Activated naive CD8-positive, alpha-beta T cell treated with anti-CD3 and anti-CD28 coated beads for 36 hours (primary cell): ENCODE measurements around the gene SEMA5B. TPM values are rescaled to one million over a fixed set of nuclear protein-coding genes. Genes with fewer than 3 reads are reported as not detected.

ENCODE experiments used
- DNase-seq: peaks from one replicate; pipeline ENCODE4 v3.0.0; 2021
- H3K27ac Mint-ChIP-seq: one replicate; pipeline ENCODE4 v1.8.0; 2022; ENCODE audit warnings: mild to moderate bottlenecking, moderate library complexity, mixed read lengths
- H3K27me3 Mint-ChIP-seq: one replicate; pipeline ENCODE4 v1.8.0; 2022; ENCODE audit warnings: mild to moderate bottlenecking, mixed read lengths
- H3K36me3 Mint-ChIP-seq: one replicate; pipeline ENCODE4 v1.8.0; 2021; ENCODE audit warnings: mild to moderate bottlenecking, mixed read lengths
- H3K4me1 Mint-ChIP-seq: one replicate; pipeline ENCODE4 v1.8.0; 2021; ENCODE audit warnings: mixed read lengths
- H3K4me3 Mint-ChIP-seq: one replicate; pipeline ENCODE4 v1.8.0; 2022; ENCODE audit warnings: mild to moderate bottlenecking, moderate library complexity, mixed read lengths
- H3K9me3 Mint-ChIP-seq: one replicate; pipeline ENCODE4 v1.8.0; 2022; ENCODE audit warnings: mixed read lengths
- total RNA-seq, 2 experiments: library from RNA; stranded (reverse); gene quantifications; one replicate each; pipeline ENCODE4 v1.2.3, GENCODE V29; 2021

The SEMA5B gene
- total RNA-seq, 2 experiments from 2014 or later: not detected

DNA sequence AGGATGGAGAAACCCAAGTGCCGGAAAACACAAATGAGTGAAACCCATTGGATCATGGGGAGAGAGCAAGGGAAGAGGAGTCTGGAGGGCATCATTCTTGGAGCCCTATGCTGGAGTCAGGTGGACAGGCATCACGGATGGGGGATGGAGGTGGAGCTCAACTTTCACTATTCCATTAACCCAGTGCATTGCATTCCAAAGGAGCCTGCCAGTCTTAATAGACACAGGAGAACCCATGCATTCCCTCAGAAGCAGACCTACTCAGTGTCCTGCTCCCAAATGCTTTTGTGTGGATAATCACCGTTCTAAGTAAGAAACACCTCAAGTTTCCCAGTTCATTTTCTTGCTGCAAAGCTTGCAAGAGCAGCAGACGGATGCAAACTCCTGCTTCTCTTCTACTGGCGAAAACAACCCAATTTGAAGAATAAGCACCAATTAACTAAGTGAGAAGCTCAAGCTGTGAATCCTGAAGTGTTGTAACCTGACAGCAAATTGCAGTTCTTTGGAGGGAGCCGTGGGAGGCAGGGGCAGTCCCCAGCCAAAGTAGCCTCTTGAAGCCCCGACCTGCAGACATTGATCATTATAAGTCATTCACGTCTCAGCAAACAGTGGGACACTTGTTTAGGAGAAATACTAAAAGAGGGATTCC, 25.3 kb downstream of the SEMA5B start:
- Mint-ChIP-seq H3K4me1 (peaks cover 11% of the 10 kb centered on the region), H3K4me3 (no peak overlapping the region), H3K27me3 (peaks cover 30% of the 10 kb centered on the region), H3K9me3 (no peaks in the 10 kb centered on the region), H3K36me3 (no peaks in the 10 kb centered on the region), H3K27ac (no peak overlapping the region)
- DNase-seq: no peak

DNA sequence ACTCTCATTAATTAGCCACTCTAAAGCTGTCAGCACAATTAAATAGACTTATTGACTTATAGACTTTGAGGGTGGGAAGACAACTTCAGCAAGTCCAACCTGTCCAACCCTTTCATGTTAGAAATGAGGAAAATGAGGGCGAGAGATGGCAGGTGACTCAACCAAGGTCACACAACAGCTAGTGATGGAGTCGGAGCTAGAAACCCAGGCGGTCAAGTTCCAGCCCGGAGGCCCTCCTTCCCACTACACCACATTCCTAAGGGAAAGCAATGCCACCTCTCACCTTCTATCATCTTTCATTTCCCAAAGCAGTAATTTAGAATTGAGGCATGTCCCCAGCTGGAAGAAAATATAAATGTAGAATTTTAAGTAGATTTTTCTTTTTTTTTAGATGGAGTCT, 28.7 kb downstream of the SEMA5B start:
- no peak for DNase-seq
- no peak overlapping the region for H3K4me3 Mint-ChIP-seq
- H3K36me3 Mint-ChIP-seq: no peaks in the 10 kb centered on the region
- H3K27ac Mint-ChIP-seq: no peak overlapping the region
- no peaks in the 10 kb centered on the region for H3K9me3 Mint-ChIP-seq
- H3K4me1 Mint-ChIP-seq: peaks cover 7% of the 10 kb centered on the region
- H3K27me3 Mint-ChIP-seq: peaks cover 18% of the 10 kb centered on the region

DNA sequence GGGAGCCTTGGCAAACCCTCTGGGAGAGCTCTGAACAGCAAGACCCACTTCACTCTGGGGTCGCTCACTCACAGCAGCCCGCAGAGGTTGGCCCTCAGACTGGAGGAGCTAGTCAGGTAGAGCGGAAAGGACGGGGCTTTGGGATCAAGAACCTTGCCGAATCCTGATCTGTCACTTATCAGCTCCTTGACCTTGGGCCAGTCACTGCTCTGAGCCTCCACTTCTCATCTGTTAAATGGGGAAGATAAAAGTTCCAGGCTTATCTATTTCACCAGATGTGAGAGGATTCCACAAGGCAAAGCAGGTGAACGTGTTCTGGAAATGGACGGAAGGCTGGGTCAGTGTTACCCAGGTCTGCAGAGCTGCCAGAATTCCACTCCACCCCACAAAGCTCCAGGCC, 29.4 kb downstream of the SEMA5B start:
- H3K27ac Mint-ChIP-seq: no peak overlapping the region
- H3K4me1 Mint-ChIP-seq: peaks cover 5% of the 10 kb centered on the region
- no peaks in the 10 kb centered on the region for H3K36me3 Mint-ChIP-seq
- no peaks in the 10 kb centered on the region for H3K9me3 Mint-ChIP-seq
- DNase-seq: no peak
- no peak overlapping the region for H3K4me3 Mint-ChIP-seq
- H3K27me3 Mint-ChIP-seq: peaks cover 20% of the 10 kb centered on the region

DNA sequence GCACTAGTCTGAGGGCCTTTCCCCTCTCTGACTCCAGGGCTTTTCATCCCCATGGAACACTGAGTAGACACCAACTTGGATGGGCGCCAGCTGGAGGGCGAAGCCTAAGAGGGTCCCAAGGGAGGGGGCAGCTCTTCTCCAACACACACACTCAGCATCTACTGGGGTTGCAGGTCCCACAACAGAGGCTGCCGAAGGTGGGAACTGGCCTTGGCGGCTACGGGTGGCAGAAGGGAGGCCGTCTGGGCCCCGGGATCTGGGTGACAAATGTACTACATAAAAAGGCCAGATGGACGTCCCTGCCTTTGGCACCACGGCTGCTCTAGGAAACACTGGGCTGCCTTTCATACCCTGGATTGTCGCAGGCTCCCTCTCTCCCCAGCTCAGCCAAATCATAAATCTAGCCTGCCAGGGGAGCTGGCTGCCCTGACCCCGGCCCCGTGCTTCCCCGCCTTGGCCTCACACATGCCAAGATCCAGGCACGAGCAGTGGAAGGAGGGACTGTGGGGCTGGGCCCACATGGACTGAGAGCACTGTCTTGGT, 31.5 kb downstream of the SEMA5B start:
- Mint-ChIP-seq H3K36me3 (no peaks in the 10 kb centered on the region), H3K27ac (no peak overlapping the region), H3K9me3 (no peaks in the 10 kb centered on the region), H3K27me3 (peaks cover 22% of the 10 kb centered on the region), H3K4me3 (no peak overlapping the region), H3K4me1 (no peaks in the 10 kb centered on the region)
- no peak for DNase-seq

DNA sequence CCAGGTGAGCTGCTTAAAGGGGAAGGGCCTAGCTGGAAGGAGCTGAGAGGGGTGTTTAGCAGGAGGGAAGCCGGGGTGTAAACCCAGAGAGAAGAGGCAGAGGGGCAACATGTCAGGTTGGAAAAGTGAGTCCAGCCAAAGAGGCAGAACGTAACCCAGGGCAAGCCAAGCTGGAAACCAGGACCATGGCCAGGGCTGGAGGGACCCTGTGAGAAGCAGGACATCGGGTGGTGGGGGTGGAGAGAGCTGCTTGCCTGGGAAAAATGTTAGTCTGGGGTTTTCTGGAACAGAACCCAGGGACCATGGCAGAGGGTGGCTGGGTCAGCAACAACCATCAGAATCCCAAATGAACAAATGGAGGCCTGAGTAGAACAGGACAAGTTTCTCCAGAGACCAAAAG, 32.6 kb downstream of the SEMA5B start:
- Mint-ChIP-seq H3K4me3 (no peak overlapping the region), H3K27me3 (peaks cover 22% of the 10 kb centered on the region), H3K27ac (no peak overlapping the region), H3K9me3 (no peaks in the 10 kb centered on the region), H3K4me1 (no peaks in the 10 kb centered on the region), H3K36me3 (no peaks in the 10 kb centered on the region)
- DNase-seq: no peak

DNA sequence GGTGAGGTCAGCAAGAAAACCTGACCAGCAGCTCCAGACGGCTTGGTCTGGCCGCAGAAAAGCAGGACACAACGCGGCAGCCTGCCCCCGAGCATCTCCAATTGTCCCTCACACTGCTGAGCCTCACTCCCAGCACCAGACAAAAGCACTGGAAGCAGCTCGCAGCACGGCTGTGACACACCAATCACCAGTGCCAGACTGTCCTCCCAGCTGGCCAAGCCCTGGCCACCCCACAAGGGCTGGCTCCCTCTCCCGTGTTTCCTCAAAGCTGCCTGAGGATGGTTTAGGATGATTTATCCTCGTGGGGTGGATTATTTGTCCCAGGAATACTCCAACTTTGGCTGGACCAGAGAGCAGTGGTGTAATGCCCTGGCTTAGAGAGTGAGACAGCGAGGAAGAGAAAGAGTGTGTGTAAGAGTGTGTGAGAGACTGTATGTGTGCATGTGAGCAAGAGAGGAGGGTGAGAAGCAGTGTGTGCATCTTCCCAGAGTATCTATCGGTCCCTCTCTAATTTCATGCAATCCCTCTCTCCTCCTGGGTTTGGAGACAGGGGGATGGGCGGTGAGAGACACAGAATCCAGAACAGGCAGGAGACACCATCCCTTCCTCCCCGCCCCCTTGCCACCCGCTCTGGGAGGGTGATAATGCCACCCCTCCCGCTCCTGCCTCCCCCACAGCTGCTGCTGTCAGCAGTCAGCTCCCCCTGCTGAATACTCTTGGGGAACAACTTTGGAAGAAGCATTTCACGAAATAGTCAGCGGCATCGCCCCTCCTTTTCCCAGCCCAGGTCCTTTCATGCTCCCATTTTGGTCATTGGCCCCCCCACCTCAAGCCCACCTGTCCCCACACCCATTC, 34.2 kb downstream of the SEMA5B start:
- Mint-ChIP-seq H3K27me3 (peaks cover 28% of the 10 kb centered on the region), H3K4me1 (no peaks in the 10 kb centered on the region), H3K27ac (no peak overlapping the region)

DNA sequence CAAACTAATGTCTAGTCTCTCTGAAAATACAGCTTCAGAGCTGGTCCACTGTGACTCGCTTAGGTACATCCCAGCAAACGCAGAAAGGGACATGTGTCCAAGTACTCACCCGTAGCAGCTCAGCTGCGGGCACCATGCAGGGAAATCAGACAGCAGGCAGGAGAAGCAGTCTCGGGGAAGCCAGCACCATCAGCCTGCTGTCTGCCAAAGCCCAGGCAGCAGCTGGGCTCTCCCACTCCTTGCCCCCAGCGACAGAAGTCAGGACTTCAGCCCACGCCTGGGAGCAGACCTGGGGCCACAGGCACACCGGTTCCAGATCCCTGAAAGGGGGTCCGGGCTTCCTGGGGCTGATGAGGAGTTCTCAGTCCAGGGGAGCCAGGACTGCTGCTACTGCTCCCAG, 34.9 kb downstream of the SEMA5B start:
- Mint-ChIP-seq H3K27ac (no peak overlapping the region), H3K4me3 (no peak overlapping the region), H3K9me3 (no peaks in the 10 kb centered on the region), H3K4me1 (no peaks in the 10 kb centered on the region), H3K36me3 (no peaks in the 10 kb centered on the region), H3K27me3 (peaks cover 34% of the 10 kb centered on the region)
- DNase-seq: no peak

More for the DNA sequence above, 34.2 kb downstream of the SEMA5B start:
- H3K9me3 Mint-ChIP-seq: no peaks in the 10 kb centered on the region
- no peak for DNase-seq
- no peak overlapping the region for H3K4me3 Mint-ChIP-seq
- no peaks in the 10 kb centered on the region for H3K36me3 Mint-ChIP-seq

DNA sequence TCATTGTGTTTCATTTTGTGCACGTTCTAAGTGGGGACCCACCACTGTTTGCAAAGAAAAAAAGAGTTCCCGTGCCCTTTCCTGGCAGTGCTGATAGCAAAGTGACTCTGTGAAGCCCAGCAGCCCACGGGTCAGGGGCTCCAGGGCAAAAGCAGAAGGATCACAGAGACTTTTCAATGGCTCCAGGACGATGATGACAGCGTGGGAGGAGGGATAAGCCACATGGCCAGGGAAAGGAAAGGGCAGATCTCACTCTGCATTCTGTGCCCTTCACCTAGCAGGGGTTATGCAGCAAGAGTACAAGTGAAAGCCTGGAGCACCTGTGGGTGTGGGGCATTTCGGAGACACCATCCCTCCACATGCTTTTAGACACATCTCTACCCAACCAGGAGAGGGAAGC, 35.4 kb downstream of the SEMA5B start:
- Mint-ChIP-seq H3K4me3 (no peak overlapping the region), H3K4me1 (no peaks in the 10 kb centered on the region), H3K9me3 (no peaks in the 10 kb centered on the region), H3K27ac (no peak overlapping the region), H3K36me3 (no peaks in the 10 kb centered on the region), H3K27me3 (peaks cover 37% of the 10 kb centered on the region)
- no peak for DNase-seq

DNA sequence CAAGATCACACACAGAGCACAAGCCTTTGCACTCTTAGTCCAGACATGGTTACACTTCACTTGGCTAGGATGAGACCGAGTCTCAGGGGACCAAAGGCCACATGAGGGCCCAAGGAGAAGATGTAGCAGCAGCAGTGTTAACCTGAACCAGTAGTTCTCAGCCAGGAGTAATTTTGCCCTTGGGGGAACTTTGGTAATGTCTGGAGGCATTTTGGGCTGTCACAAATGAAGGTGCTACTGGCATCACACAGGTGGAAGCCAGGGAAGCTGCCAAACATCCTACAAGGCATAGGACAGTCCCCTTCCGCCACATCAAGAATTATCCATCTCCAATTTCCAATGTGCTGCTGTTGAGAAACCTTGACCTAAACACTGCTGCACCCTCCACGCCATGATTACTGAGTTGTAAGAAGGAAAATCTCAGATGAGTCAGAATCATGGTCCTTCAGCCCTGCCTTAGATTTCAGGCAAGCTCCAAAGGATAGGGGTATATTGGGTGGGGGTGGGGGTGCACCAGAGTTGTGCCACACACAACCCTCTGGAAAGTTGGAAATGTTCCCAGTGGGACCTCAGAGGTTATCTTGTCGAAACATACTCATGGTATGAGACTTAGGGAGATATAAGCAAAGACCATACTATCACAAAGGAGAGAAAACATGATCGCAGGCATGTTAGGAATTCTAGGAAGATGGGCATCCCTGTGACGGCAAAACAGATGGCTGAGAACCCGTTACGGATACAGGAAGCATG, 36.2 kb downstream of the SEMA5B start:
- DNase-seq: no peak
- Mint-ChIP-seq H3K4me3 (no peak overlapping the region), H3K27me3 (peaks cover 42% of the 10 kb centered on the region)

DNA sequence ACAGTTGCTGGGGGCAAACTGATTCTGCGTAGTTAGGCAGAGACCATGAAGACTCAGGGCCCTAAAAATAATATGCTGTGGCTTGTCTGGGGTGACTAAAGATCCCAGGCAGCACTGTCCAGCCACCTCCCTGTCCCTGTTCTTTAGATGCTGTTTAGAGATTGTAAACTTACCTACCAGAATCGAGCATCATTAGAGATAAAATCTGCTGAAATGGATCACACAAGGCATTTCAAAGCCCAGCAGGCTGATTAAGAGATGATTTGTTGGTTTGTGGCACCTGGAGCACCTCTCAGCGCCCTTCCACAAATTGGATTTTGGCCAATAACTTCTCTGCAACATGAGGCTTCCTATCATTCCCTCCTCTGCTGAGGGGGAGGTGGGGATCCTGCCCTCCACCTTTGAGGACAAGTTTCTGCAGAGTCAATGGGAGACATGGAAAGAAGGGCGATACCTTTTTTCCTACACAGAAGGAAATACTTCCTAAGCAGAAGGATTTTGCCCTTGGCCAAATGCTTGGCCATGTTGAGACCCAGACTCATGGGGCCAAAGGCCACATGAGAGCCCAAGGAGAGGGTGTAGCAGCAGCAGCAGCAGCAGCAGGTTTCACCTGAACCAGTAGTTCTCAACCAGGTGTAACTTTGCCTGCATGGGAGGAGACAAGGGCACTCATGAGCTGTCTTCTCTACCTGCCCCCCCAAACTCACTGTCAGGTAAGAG, 37.5 kb downstream of the SEMA5B start:
- no peak overlapping the region for H3K4me3 Mint-ChIP-seq
- H3K27me3 Mint-ChIP-seq: peaks cover 51% of the 10 kb centered on the region
- no peaks in the 10 kb centered on the region for H3K9me3 Mint-ChIP-seq
- H3K36me3 Mint-ChIP-seq: no peaks in the 10 kb centered on the region
- H3K27ac Mint-ChIP-seq: no peak overlapping the region
- H3K4me1 Mint-ChIP-seq: no peaks in the 10 kb centered on the region
- DNase-seq: no peak

More for the DNA sequence above, 36.2 kb downstream of the SEMA5B start:
- no peaks in the 10 kb centered on the region for H3K4me1 Mint-ChIP-seq
- H3K9me3 Mint-ChIP-seq: no peaks in the 10 kb centered on the region
- H3K27ac Mint-ChIP-seq: no peak overlapping the region
- no peaks in the 10 kb centered on the region for H3K36me3 Mint-ChIP-seq

DNA sequence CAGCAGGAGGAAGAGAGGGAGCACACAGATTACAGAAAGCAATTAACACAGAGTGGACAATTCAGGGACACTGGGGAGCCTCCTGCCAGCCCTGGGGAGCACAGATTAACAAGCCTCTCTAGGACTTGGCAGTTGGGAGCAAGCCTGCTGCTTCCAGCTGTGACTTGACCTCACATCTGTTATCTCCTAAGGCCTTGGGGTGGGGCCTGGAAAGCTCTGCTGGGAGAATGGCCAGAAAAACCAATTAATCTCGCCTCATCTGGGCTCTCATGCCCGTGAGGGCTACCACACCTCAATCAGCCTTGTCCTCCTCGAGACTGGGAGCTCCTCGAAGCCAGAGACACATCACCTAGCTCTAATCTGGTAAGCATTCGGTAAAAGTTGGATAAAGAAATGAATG, 39.1 kb downstream of the SEMA5B start:
- Mint-ChIP-seq H3K27ac (no peak overlapping the region), H3K4me3 (no peak overlapping the region), H3K4me1 (no peaks in the 10 kb centered on the region), H3K27me3 (peaks cover 42% of the 10 kb centered on the region), H3K36me3 (no peaks in the 10 kb centered on the region), H3K9me3 (no peaks in the 10 kb centered on the region)
- no peak for DNase-seq

DNA sequence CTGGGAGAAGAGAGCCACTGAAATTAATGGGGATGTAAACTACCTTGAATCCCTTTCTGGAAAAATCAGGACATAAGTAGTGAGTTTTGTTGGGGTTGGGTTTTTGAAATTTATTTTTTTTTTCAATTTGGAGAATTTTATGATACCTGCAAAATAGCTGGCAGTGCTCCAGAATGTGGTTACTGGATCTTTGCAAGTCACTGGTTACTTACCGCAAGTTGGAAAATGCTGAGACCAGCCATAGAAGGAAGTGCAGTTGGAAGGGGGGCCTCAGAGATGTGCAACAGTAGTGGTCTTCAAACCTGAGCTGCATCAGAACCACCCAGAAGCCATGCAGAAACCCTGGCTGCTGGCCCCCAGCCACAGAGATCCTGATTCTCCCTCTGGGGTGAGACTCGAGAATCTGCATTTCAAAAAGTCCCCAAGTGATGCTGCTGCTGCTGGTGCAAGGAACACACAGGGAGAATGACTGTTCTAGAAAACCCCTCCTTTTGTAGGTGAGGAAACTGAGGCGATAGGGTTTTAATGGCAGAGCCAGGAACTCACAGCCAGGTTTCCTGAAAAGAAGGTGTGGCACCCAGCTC, 39.7 kb downstream of the SEMA5B start:
- Mint-ChIP-seq H3K4me1 (no peaks in the 10 kb centered on the region), H3K36me3 (no peaks in the 10 kb centered on the region), H3K4me3 (no peak overlapping the region), H3K27ac (no peak overlapping the region), H3K27me3 (peaks cover 41% of the 10 kb centered on the region), H3K9me3 (no peaks in the 10 kb centered on the region)
- DNase-seq: no peak

DNA sequence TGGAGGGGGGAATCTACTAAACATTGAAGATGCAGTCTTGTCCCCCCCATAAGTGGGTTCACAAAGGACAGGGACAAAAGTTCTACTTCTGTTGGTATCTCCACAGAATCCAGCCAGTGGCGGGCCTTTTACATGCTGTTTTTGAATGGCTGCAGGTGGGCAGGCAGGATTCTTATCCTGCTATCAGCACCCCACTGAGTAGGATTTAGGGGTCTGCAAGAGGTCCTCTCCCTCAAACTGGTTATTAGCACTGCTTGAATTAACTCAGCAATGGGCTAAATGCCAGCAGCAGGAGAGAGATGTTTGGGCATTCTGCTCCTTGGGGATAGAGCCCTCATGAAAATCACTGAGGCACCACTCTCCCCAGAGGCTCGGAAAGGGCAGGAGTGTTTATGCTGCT, 40.3 kb downstream of the SEMA5B start:
- Mint-ChIP-seq H3K4me3 (no peak overlapping the region), H3K36me3 (no peaks in the 10 kb centered on the region), H3K27me3 (peaks cover 36% of the 10 kb centered on the region), H3K27ac (no peak overlapping the region), H3K9me3 (no peaks in the 10 kb centered on the region), H3K4me1 (no peaks in the 10 kb centered on the region)
- no peak for DNase-seq

DNA sequence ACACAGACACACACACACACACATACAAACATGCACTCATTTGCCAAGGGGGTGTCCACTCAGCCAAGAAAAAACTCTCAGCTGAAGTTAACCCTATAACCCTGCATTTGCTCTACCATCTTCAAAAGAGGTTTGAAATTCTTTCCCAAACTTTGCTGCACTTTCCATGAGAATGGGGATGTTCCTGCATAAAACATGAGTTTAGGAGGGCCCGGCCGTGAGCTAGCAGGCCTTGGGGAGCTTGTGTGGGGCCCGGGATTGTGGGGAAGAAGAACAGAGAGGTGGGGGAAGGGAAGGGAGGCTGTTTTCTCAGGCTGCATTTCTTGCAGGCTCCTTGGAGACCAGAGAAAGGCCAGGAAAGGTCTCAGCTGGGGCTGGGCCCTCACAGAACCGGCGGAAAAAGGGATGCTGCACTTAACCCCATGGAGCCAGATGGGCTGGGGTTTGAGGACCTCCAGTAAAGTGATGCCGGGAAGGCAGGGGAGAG, 40.8 kb downstream of the SEMA5B start:
- no peak overlapping the region for H3K27ac Mint-ChIP-seq
- no peaks in the 10 kb centered on the region for H3K4me1 Mint-ChIP-seq
- no peak overlapping the region for H3K4me3 Mint-ChIP-seq
- DNase-seq: no peak
- no peaks in the 10 kb centered on the region for H3K36me3 Mint-ChIP-seq
- peaks cover 31% of the 10 kb centered on the region for H3K27me3 Mint-ChIP-seq
- no peaks in the 10 kb centered on the region for H3K9me3 Mint-ChIP-seq
